GM23338 (cell line): ENCODE measurements around the gene NOTCH3. TPM values are rescaled to one million over a fixed set of nuclear protein-coding genes. Genes with fewer than 3 reads are reported as not detected.
A peak's percentile ranks its signal among the peaks of the same experiment; 100 is the strongest.

Experiments
- ATAC-seq: fragments of 200-7000 bp; cut with Tn5 transposase; 3 replicates; pipeline ENCODE4 v1.9.1; 2020
- DNase-seq: peaks from one replicate; pipeline ENCODE4 v3.0.0-alpha.2; 2015; ENCODE audit warnings: low spot score
- H2AFZ ChIP-seq: fragments of 200-600 bp; sonication (generic); 2 replicates; pipeline ENCODE4 v1.8.0; 2016; ENCODE audit warnings: antibody characterized with exemption, mild to moderate bottlenecking, moderate library complexity
- H3F3A ChIP-seq: fragments of 200-600 bp; sonication (generic); replicated peaks from 2 replicates; pipeline ENCODE4 v1.8.0; 2017; ENCODE audit warnings: antibody characterized with exemption, mixed run types, low read depth
- H3K27ac ChIP-seq: fragments of 200-600 bp; sonication (generic); 2 replicates; pipeline ENCODE4 v1.6.1; 2016; ENCODE audit warnings: low read depth
- H3K27me3 ChIP-seq: fragments of 200-600 bp; sonication (generic); 2 replicates; pipeline ENCODE4 v1.8.0; 2016; ENCODE audit warnings: mild to moderate bottlenecking, mixed run types, moderate library complexity; ENCODE audit not compliant: insufficient read depth
- H3K36me3 ChIP-seq: fragments of 200-600 bp; sonication (generic); 2 replicates; pipeline ENCODE4 v1.8.0; 2016; ENCODE audit warnings: mild to moderate bottlenecking; ENCODE audit not compliant: insufficient read depth
- H3K4me1 ChIP-seq: fragments of 200-600 bp; sonication (generic); 2 replicates; pipeline ENCODE4 v1.8.0; 2016; ENCODE audit warnings: mild to moderate bottlenecking, moderate library complexity; ENCODE audit not compliant: insufficient read depth
- H3K4me2 ChIP-seq: fragments of 200-600 bp; sonication (generic); 2 replicates; pipeline ENCODE4 v1.7.1; 2017; ENCODE audit warnings: mixed run types
- H3K4me3 ChIP-seq: fragments of 200-600 bp; sonication (generic); 2 replicates; pipeline ENCODE4 v1.6.1; 2016; ENCODE audit warnings: mixed run types
- H3K79me2 ChIP-seq: fragments of 200-600 bp; sonication (generic); replicated peaks from 2 replicates; pipeline ENCODE4 v1.8.0; 2017; ENCODE audit warnings: mild to moderate bottlenecking; ENCODE audit not compliant: insufficient read depth
- H3K9me2 ChIP-seq: fragments of 200-600 bp; sonication (generic); 2 replicates; pipeline ENCODE4 v1.8.0; 2017; ENCODE audit not compliant: insufficient read depth
- H4K20me1 ChIP-seq: fragments of 200-600 bp; sonication (generic); replicated peaks from 2 replicates; pipeline ENCODE4 v1.8.0; 2017; ENCODE audit warnings: mild to moderate bottlenecking; ENCODE audit not compliant: insufficient read depth
- H3K27ac Mint-ChIP-seq: 2 replicates; pipeline ENCODE4 v1.8.0; 2020; ENCODE audit warnings: inconsistent platforms, mild to moderate bottlenecking, moderate library complexity, mixed read lengths
- H3K27me3 Mint-ChIP-seq: 3 replicates; pipeline ENCODE4 v1.8.0; 2022; ENCODE audit warnings: low read depth, mild to moderate bottlenecking, moderate library complexity, mixed read lengths, inconsistent platforms; ENCODE audit not compliant: insufficient read depth, poor library complexity
- H3K36me3 Mint-ChIP-seq: 3 replicates; pipeline ENCODE4 v1.8.0; 2021; ENCODE audit warnings: low read depth, mild to moderate bottlenecking, inconsistent platforms, moderate library complexity, mixed read lengths
- H3K4me1 Mint-ChIP-seq: 3 replicates; pipeline ENCODE4 v1.8.0; 2020; ENCODE audit warnings: mild to moderate bottlenecking, inconsistent platforms, mixed read lengths
- H3K4me3 Mint-ChIP-seq: 3 replicates; pipeline ENCODE4 v1.8.0; 2021; ENCODE audit warnings: moderate library complexity, mild to moderate bottlenecking, inconsistent platforms, mixed read lengths
- H3K9me3 Mint-ChIP-seq: 3 replicates; pipeline ENCODE4 v1.8.0; 2020; ENCODE audit warnings: moderate library complexity, mild to moderate bottlenecking, inconsistent platforms, mixed read lengths
- CREB1 ChIP-seq: fragments of 250-450 bp; sonication (Bioruptor Pico); IDR thresholded peaks from 2 replicates; pipeline ENCODE4 v1.5.0; 2020; ENCODE audit warnings: low read depth, mild to moderate bottlenecking, moderate library complexity
- EZH2 ChIP-seq: fragments of 200-600 bp; sonication (generic); IDR thresholded peaks from one replicate; pipeline ENCODE4 v1.8.0; 2017; ENCODE audit warnings: antibody characterized with exemption, mild to moderate bottlenecking, low read depth; ENCODE audit not compliant: unreplicated experiment
- EZH2phosphoT487 ChIP-seq: fragments of 200-600 bp; sonication (generic); IDR thresholded peaks from one replicate; pipeline ENCODE4 v1.8.1; 2018; ENCODE audit warnings: antibody characterized with exemption; ENCODE audit not compliant: unreplicated experiment
- JUNB ChIP-seq: IDR thresholded peaks from one replicate; pipeline ENCODE4 v1.6.1; 2016; ENCODE audit warnings: antibody characterized with exemption; ENCODE audit not compliant: unreplicated experiment
- NANOG ChIP-seq: IDR thresholded peaks from 2 replicates; pipeline ENCODE4 v1.6.1; 2016; ENCODE audit warnings: antibody characterized with exemption, borderline replicate concordance
- POLR2AphosphoS5 ChIP-seq: IDR thresholded peaks from 2 replicates; pipeline ENCODE4 v1.6.1; 2016; ENCODE audit warnings: antibody characterized with exemption, low read depth
- REST ChIP-seq: IDR thresholded peaks from one replicate; pipeline ENCODE4 v1.6.1; 2018; ENCODE audit warnings: antibody characterized with exemption; ENCODE audit not compliant: unreplicated experiment
- ZNF114 ChIP-seq: fragments of 250-450 bp; sonication (Bioruptor Pico); IDR thresholded peaks from 2 replicates; pipeline ENCODE4 v1.5.0; 2020; ENCODE audit warnings: mild to moderate bottlenecking, moderate library complexity
- ZNF331 ChIP-seq: fragments of 250-450 bp; sonication (Bioruptor Pico); IDR thresholded peaks from 2 replicates; pipeline ENCODE4 v1.5.0; 2020; ENCODE audit warnings: low read depth, mild to moderate bottlenecking, moderate library complexity
- polyA plus RNA-seq: library from polyadenylated mRNA; unstranded; fragments of >200 nt; fragmentation: Nextera tagmentation; extraction: Ambion mirVana; gene quantifications from 2 replicates; pipeline ENCODE4 v1.2.1, GENCODE V29; 2016
- total RNA-seq: library from RNA; depleted of rRNA; stranded (reverse); fragments of >200 nt; shearing (Covaris generic); gene quantifications from 2 replicates; pipeline ENCODE4 v1.2.3, GENCODE V29; 2014

NOTCH3 gene
- total and polyA plus RNA-seq, 2 experiments from 2014 or later = 24.3 to 172 TPM

- no peak for DNase-seq
- no peak for ATAC-seq
- no peak overlapping the region for H3K4me3 ChIP-seq
- no peaks in the 10 kb centered on the region for H3K4me1 ChIP-seq
- no peaks in the 10 kb centered on the region for H3K36me3 ChIP-seq
- H3K27ac Mint-ChIP-seq = no peak overlapping the region
- no peak overlapping the region for H3K27ac ChIP-seq
- H3K27me3 ChIP-seq = no peaks in the 10 kb centered on the region
- no peaks in the 10 kb centered on the region; the same call in 2 of the 3 replicates for H3K36me3 Mint-ChIP-seq
- H3K9me3 Mint-ChIP-seq = peaks cover 14% of the 10 kb centered on the region
- peak; percentile 83 for TF ChIP-seq ZNF331 (CRISPR knock-in tag)
- no peak for TF ChIP-seq CREB1 (CRISPR knock-in tag)
- TF ChIP-seq EZH2 = no peak
- 0 out of 2 replicates have a peak, but pooled peaks cover 6% of the 10 kb centered on the region for H3K9me2 ChIP-seq
- no peaks in the 10 kb centered on the region for H3K4me1 Mint-ChIP-seq
- no peak overlapping the region for H3K4me2 ChIP-seq
- H2AFZ ChIP-seq = peak overlapping the region; percentile 38; the same call in 1 of the 2 replicates
- peaks cover 4% of the 10 kb centered on the region for H3K27me3 Mint-ChIP-seq
- H4K20me1 ChIP-seq = no peaks in the 10 kb centered on the region
- H3K4me3 Mint-ChIP-seq = no peak overlapping the region
- no peaks in the 10 kb centered on the region for H3K79me2 ChIP-seq
- no peaks in the 10 kb centered on the region for H3F3A ChIP-seq
Measured at GRCh38 chr19:15144046-15144646, 56.6 kb downstream of the NOTCH3 start.

- Histone ChIP-seq H3K4me1 (no peaks in the 10 kb centered on the region), H3F3A (no peaks in the 10 kb centered on the region), H3K9me2 (0 out of 2 replicates have a peak, but pooled peaks cover 6% of the 10 kb centered on the region), H3K27me3 (no peaks in the 10 kb centered on the region), H2AFZ (no peak overlapping the region), H3K36me3 (no peaks in the 10 kb centered on the region), H4K20me1 (no peaks in the 10 kb centered on the region), H3K4me2 (no peak overlapping the region), H3K4me3 (no peak overlapping the region), H3K79me2 (no peaks in the 10 kb centered on the region), H3K27ac (no peak overlapping the region)
- no peak overlapping the region for H3K4me3 Mint-ChIP-seq
- DNase-seq = no peak
- peaks cover 26% of the 10 kb centered on the region for H3K9me3 Mint-ChIP-seq
- H3K36me3 Mint-ChIP-seq = no peaks in the 10 kb centered on the region; the same call in 2 of the 3 replicates
- peaks cover 4% of the 10 kb centered on the region for H3K27me3 Mint-ChIP-seq
- no peaks in the 10 kb centered on the region for H3K4me1 Mint-ChIP-seq
- no peak overlapping the region for H3K27ac Mint-ChIP-seq
- no peak for ATAC-seq
- TF ChIP-seq NANOG (no peak), EZH2phosphoT487 (no peak), REST (no peak), ZNF331 (CRISPR knock-in tag) (no peak), POLR2AphosphoS5 (no peak), ZNF114 (no peak), JUNB (no peak), CREB1 (CRISPR knock-in tag) (no peak)
Measured at GRCh38 chr19:15142313-15142712, 58.5 kb downstream of the NOTCH3 start.
